HG03066 (cell line): ENCODE data around the gene RASA3.
"Not testable (repeated sequence)": the region's sequence is repeated elsewhere in the genome, so short reads cannot be mapped to it uniquely, and the experiment has no call there.

Experiments
- ATAC-seq: cut with Tn5 transposase; IDR thresholded peaks from one replicate; pipeline ENCODE4 v1.9.1; 2021; ENCODE audit warnings: low read depth; ENCODE audit not compliant: unreplicated experiment

RASA3 gene

GRCh38 chr13:114026481-114026880, 105.9 kb downstream of the RASA3 start:
- no peak for ATAC-seq

GRCh38 chr13:114025714-114026431, 106.5 kb downstream of the RASA3 start:
- no peak for ATAC-seq

DNA sequence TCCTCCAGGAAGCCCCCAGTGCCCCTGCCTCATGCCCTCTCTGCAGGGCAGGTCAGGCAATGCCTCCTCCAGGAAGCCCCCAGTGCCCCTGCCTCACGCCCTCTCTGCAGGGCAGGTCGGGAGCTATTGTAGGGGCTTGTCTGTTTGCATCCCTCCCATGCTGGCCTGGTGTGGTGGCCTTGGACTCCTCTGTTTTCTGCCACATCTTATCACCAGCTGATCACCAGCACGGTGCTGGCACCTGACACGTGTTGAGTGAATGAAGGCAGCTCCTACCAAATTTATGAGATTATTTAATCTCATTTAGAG, 107.1 kb downstream of the RASA3 start:
- ATAC-seq = no peak

DNA sequence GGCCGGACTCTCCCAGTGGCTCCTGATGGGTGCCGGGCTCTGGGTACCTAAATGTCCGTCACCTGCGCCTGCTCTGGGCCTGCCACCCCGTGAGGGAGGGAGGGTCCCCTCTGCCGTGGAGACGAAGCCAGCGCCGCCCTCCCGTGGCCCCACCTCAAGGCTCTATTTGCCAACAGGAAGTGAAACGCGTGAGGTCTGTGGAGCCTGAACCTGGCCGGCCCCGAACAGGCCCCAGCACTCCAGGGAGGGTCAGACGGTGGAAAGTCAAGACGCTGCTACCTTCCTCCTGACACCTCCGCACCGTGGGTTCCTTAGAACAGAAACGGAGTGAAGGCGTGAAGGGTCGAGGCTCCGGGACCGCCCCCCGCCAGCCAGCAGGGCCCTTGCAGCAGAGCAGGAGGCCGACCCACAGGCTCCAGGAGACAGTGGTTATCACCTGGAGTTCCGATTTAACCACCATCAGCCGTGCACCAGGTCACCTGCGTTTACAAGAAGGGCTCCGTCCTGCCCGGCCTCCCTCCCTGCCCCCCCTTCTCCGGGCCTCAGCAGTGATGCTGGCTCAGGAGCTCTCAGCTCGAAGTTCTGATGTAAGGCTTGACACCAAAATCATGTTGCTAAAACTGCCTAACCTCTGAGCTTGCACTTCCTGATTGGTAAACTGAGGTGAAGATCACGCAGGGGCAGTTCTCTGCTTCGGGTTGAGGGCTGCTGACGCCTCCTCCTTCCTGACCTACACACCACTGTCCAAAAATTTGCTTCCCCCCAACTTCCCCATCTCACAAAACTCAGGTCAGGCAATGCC, 107.6 kb downstream of the RASA3 start:
- no peak for ATAC-seq

DNA sequence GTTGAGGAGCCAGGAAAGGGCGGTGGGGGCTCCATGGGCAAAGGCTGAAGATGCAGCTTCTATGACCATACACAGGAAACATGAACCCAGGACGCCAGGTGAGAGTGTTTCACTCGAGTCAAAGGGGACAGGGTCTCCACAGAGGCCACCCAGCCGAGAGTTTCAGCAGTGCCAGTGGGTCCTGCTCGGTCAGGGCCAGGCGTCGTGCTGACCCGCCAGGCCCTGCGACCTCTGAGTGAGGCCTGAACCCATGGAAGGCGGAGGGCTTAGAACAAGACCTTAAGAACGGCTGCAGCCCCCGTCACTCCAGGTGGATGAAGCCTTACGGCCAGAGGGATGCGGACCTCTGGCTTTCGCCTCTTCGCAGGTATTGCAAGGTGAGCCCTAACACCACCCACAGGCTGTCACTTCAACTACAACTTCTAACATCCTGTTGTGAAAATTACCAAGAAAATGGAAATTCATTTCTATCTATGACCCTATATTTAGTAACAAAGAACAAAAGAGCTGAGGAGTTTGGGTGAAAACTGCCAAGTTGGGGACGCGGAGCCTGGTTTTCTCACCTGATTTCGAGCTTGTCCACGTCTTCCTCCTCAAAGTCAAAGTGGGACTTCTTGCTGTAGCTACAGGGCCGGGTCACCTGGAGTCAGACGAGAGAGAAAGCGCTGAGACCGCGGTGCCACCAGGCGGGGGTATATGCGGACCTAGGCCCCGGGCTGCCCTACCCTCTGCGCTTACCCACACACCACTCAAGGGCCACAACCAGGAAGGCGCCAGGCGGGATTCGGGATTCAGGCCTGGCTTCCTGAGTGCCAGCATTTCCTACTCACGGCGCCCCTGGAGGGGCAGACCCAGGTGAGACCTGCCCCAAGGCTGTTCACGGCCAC, 108.5 kb downstream of the RASA3 start:
- no peak for ATAC-seq

- no peak for ATAC-seq
Measured at GRCh38 chr13:114022876-114023275, 109.5 kb downstream of the RASA3 start.

- ATAC-seq = no peak
Measured at GRCh38 chr13:114022309-114022669, 110.1 kb downstream of the RASA3 start.

GRCh38 chr13:114021464-114022308, 110.7 kb downstream of the RASA3 start:
- no peak for ATAC-seq

- no peak for ATAC-seq
Measured at GRCh38 chr13:114020750-114021463, 111.5 kb downstream of the RASA3 start.

- ATAC-seq = not testable (repeated sequence)
Measured at GRCh38 chr13:114020134-114020533, 112.3 kb downstream of the RASA3 start.

DNA sequence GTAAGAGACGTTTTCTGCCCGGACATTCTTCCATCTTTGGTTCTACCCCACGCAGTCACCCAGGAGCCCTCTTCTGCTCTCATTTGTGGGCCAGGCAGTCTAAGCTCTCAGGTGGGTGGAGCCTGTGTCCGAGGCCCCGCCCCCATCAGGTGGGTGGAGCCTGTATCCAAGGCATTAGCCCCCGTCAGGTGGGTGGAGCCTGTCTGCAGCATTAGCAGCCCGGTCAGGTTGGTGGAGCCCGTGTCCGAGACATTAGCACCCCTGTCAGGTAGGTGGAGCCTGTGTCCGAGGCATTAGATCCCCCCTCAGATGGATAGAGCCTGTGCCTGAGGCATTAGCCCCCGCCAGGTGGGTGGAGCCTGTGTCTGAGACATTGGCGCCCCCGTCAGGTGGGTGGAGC, 113.1 kb downstream of the RASA3 start:
- no peak for ATAC-seq

DNA sequence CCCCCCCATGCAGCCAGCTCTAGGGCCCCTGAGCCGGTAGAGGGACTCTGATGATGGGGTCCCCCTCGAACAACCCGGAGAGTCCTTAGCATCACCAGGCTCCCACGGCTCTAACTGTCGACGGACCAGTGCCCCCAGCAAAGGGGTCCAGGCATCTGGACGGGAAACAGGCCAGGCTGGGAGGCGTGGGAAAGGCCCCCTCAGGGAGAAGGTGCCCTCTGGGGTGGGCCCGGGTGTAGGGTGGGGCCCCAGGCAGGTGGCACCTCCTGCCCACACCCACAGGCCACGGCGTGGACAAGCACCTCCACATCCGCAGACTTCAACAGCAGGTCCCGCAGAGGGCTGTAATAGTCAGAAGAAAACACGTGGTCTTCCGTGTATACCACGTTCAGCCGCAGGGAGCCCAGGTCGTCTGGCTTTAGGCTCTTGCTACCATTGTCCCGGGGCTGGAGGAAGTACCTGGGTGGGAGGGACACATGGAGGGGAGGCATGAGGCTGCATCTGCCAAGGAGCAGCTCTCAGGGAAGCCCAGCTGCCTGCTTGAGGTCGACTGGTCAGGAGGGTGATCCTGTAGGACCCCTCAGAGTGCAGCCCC, 113.9 kb downstream of the RASA3 start:
- ATAC-seq = no peak

DNA sequence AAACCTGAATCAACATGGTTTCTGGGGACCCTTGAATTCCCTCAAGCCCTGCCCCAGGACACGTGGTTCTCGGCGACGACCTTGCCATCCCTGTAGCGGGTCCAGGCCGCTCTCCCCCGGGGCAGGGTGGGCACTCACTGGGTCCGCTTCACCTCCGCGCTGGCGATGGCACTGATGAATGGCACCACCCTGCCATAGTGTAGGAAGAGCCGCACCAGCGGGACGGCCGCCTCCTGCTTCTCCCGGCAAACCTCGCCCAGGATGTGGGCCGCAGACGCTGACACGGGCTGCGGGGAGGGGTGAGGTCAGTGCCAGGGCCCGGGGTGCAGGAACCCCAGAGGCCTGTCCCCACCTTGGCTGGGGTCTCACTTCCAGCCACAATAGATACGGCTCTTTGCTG, 114.5 kb downstream of the RASA3 start:
- ATAC-seq = no peak

DNA sequence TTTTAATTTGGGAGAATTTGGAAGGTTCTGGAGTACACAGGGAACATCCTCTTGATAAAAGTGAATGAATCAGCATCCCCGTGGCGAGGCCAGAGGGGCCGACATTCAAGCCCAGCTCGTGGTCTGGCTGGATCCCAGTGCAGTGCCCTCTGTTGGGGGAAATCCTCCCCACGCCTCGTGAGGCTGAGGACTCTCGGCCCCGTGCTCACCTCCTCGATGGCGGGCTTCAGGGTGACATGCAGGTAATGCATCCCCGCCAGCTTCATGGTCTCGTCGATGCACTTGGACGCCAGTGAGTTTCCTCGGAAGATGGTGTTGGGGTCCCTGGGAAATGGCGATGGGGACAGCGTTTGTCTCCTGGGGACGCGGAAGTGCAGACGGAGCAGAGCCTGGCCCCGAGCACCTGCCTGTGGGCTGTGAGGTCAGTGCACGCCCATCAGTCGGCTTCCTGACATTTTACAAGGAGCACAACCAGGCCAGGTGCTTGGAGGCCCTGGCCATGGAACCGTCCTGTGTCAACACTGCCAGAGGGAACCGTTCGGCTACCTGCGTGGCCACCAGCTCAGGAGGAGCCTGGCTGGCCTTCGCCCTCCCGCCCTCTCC, 115.3 kb downstream of the RASA3 start:
- no peak for ATAC-seq

- no peak for ATAC-seq
Measured at GRCh38 chr13:114016321-114017027, 115.9 kb downstream of the RASA3 start.

DNA sequence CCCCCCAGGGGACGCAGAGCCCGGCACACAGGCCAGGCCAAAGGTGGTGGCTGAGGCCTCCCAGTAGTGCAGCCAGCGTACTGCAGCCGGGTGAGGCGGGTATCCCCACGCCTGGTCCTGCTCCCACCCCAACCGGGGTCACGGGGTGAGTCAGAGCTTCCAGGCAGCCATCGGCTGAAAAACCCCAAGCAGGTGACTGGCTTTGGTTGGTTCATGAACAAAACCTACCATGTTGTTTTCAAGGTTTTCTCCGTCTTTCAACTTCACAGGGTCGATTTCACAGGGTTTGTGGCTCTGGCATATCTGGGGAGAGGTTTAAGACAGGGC, 116.5 kb downstream of the RASA3 start:
- ATAC-seq = no peak

GRCh38 chr13:114015111-114015968, 117.1 kb downstream of the RASA3 start:
- ATAC-seq = no peak
